Measurements from ENCODE around the gene LASP1NB.
"Not testable (repeated sequence)": the region's sequence is repeated elsewhere in the genome, so short reads cannot be mapped to it uniquely, and the experiment has no call there.

The LASP1NB gene

DNA sequence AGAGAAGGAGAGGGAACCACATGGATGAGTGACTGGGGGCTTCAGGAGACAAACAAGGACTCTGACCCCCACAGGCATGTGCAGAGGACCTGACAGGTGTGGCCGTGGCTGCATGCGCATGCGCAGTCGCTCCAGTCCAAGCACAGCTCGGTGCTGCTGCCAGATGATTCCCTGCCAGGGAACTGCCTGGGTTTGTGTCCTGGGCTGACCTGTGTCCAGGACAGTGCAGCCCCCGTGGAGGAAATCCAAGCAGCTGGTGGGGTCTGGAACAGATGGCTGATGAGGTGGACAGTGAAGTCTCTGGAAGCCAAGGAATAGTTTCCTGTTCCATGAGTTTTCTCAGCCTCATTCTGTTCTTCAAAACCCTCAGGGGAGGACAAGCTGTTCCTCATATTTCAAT is 28.2 kb upstream of the LASP1NB start:
- no peak for DNase-seq

DNA sequence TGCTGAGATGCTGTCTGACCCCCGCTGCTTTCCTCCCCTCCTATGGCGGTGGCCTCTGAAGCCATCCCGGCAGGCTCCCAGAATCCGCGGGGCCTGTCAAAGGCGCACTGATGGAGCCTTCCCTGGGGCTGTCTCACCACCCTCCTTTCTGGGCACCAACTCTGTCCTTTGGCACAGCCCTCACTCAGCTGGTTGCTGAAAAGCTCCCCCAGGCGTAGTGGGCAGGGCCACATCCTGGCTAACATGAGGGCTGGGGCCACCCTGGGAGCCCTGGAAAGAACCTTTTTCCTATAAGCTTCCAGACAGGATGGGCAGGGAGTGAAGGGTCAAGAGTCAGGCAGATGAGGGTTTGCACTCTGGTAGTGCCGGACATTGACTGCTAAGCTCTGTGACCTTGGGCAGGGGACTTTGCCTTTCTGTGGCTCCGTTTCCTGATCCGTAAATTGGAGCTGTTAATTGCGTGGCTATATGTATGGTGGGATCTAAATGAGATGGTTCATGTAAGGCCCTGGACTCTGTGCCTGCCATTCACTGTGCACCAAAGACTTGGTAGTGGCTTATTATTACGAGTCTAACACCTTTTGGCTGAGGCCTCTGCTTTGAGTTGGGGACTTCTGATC is 27.6 kb upstream of the LASP1NB start:
- DNase-seq: no peak

DNA sequence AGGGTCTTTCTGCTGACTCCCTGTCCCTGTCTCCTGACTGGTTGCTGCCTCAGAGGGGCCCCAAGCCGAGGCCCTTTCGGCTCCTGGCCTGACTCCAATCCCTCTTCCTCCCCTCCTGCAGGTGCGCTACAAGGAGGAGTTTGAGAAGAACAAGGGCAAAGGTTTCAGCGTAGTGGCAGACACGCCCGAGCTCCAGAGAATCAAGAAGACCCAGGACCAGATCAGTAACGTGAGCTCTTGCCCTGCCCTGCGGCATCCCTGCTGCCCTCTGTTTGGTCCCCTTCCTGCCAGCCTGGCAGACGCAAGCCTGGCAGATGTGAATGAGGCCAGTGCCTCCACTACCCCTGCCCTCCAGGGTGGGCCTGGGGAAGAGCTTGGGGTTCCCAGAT is 27.1 kb upstream of the LASP1NB start:
- DNase-seq: no peak

DNA sequence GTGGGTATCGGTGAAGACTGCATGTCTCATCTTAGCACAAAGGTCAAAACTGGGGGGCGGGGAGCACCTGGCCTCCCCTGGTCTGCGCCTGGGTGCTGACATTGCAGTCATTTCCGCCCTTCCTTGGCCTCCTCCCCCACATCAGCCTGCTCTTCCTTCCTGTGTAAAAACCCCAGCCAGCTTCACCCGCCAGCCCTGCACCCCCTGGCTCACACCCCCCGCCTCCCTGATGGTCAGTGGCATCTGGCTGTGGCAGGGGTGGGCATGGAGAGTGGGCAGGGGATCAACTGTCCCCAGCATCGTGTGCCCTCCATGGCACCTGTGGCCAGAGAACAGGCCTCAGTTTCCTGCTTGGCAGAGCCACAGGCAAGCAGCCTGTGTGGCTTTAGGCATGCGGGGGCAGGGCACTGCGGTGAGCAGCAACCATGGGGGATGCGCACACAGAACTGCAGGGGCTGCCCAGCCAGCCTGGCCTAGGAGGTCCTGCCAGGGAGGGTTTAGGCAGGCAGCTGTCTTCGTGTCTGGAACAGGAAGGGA is 26.5 kb upstream of the LASP1NB start:
- DNase-seq: no peak

DNA sequence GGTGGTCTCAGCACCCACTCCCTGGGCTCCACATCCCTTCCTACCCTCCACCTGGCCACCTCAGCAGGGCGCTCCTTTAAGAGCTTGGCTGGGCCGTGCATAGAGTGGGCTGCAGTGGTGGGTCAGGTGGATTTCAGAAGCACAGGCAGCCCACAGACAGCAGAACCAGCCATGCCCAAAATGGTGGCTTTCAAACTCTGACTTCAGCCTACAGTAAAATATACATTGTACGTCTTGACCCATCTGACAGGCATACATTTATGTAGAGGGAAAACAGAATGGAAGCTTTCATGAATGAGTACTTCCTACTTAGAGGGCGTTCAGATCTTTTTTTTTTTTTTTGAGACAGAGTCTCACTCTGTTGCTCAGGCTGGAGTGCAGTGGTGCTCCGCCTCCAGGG is 26.0 kb upstream of the LASP1NB start:
- DNase-seq: no peak

DNA sequence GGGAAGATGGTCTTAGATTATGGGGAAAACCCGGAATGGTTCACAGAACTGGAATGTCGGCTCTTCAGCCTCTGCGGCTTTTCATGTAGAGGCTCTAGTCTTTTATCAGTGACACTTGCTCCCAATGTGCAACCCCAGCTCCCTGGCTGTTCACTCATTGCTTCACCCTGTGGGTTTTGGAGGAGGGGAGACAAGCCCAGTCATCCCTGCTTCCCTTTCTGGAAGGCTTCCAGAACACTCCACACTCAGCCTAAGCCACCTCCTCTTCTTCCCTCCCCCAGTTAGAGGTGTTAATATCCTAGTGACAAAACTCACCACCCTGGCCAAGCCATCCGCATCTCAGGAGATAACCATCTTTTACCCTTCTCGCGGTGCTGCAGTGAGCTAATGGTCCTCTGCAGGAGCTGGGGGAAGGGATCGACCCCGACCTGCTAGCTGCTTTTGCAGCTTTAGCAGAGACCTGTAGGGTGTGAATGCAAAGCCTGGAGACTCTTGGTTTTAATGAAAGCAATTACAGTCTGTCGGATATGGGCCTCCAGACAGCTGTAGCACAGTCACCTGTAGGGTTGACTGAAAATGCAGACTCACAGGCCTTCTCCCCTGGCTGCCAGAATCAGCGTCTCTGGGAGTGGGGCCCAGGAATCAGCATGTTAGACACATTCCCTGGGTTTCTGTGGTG is 24.3 kb upstream of the LASP1NB start:
- no peak for DNase-seq

DNA sequence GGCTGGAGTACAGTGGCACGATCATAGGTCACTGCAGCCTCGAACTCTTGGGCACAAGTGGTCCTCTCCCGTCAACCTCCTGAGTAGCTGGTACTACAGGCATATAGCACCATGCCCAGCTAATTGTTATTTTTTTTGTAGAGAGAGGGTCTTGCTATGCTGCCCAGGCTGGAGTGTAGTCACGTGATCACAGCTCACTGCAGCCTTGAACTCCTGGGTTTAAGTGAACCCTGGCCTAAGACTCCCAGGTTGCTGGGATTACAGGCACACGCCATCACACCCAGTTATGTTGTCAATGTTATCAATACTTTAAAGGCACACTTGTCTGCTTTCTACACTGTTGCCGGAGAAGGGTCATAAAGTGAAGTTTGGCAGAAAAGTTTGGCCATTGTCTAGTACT is 22.0 kb upstream of the LASP1NB start:
- DNase-seq: no peak

DNA sequence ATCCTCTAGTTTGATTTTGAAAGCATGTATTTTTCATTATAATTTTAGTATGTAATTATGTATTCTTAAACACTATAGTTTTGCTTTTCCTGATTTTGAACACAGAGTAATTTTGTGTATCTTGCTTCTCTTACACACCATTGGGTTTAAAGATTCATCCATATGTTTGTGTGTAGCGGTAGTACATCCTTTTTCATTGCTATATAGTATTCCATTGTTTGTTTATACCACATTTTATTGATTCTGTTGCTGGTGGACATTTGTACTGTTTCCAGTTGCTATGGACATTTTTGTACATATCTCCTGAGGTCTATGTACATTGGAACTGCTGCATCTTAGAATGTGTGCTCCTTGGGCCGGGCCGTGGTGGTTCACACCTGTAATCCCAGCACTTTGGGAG is 20.5 kb upstream of the LASP1NB start:
- DNase-seq: no peak

DNA sequence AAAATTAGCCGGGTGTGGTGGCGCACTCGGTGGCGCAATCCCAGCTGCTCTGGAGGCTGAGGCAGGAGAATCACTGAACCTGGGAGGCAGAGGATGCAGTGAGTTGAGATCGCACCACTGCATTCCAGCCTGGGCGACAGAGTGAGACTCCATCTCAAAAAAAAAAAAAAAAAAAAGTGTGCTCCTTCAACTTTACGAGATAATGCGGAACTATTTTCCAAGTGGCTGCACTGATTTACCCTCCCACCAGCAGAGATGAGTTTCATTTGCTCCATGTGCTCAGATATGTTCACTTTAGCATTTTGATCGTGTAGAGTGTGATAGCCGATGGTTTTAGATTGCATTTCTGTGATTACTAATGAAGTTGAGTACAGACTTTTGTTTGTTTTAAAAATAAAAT is 20.0 kb upstream of the LASP1NB start:
- no peak for DNase-seq

DNA sequence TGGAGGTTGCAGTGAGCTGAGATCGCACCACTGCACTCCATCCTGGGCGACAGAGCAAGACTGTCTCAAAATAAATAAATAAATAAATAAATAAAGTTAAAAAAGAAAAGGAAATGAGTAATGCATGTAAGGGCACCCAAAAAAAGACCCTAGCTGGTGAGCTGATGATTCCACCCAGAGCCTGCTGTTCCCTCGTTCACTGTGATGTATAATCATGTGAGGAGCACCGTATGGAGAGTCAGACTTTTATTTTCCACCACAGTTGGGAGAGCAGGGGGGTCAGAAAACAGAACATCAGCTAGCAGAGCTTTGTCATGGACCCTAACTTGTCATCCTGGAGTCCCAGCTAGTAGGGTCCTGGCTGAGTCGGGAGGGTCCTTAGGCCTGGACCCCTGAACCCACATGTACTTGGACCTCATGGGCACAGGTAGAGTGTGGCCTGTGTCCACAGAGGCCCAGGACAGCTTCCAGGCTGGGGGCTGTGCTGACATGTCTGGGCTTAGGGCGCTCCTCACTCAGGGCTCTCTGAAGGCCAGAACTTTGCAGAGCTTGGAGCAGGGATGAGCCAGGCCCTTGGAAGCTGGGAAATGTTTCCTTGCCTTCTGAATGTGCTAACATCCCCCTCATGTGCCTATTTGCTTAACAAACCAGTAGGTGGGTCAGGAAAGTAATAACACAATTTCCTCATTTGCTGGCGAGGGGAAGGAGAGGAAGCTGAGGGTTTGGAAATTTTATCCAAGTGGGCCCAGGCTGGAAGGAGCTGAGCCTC is 18.8 kb upstream of the LASP1NB start:
- DNase-seq: no peak

DNA sequence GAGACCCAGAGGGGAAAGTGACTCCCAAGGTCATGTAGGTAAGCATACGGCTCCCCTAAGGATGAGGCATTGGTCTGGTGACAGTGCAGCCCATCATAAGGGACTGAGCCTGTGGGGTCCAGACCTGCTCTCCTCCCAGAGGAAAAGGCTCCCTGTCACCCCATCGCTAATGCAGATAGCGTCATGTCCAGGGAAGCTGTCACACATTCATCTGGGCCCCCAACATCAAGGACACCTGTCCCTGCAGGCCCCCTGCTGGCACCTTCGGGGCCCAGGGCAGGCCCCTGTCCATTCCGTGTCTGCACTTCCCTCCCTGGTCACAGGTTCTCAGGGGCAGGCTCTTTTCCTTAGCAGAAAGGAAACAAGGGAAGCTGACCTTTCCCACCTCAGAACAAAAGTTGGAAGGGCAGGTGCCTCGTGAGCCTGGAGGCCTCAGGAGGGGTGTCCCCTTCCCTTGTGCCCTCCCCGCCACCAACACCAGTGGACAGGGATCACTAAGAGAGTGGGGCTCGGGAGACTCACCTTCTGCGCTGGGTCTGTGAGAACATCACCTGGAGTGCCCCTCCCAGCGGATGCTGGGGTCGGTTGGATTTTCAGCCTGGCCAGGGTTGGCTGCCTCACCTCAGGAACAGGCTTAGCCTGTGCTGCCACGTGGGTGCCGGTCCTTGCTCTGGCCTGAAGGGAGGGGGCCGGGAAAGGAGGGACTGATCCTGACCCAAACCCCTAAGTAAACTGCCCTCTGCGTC is 17.3 kb upstream of the LASP1NB start:
- DNase-seq: no peak

DNA sequence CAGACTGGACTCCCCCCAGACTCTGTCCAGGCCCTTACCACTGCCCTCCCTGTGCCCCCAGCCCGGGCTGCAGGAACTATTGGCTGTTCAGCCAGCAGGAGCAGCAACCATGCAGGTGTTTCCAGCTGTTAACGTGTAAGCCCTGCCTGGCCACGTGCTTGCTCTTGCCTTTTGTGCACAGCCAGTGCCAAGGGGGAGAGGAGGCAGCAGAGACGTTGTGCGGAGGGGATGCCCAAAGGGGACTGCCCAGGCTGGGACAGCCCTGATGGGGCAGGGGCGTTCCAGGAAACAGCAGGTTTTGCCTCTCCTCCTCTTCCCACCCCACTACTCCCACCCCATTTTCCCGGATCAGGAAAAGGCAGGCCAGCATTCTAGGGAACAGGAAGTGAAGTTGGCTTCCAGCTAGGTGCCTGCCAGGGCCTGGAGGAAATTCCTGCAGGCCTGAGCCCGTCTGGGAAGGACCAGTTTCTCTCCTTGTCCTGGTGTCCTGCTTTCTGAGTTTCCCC is 16.7 kb upstream of the LASP1NB start:
- DNase-seq: no peak

DNA sequence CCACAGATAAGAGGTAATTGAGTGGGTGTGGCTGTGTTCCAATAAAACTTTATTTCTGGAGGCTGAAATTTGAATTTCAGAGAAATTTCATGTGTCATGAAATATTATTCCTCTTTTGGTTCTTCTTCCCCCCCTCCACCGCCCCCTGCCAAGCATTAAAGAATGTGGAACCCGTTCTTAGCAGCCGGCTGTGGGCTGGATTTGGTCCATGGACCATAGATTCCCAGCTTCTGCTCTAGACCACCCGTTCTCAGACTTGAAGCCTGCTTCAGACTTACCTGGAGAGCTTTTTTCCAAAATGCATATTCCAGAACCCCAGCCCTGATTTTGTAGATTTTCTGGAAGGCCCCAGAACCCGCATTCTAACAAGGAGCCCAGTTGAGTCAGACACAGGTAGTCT is 15.1 kb upstream of the LASP1NB start:
- no peak for DNase-seq

DNA sequence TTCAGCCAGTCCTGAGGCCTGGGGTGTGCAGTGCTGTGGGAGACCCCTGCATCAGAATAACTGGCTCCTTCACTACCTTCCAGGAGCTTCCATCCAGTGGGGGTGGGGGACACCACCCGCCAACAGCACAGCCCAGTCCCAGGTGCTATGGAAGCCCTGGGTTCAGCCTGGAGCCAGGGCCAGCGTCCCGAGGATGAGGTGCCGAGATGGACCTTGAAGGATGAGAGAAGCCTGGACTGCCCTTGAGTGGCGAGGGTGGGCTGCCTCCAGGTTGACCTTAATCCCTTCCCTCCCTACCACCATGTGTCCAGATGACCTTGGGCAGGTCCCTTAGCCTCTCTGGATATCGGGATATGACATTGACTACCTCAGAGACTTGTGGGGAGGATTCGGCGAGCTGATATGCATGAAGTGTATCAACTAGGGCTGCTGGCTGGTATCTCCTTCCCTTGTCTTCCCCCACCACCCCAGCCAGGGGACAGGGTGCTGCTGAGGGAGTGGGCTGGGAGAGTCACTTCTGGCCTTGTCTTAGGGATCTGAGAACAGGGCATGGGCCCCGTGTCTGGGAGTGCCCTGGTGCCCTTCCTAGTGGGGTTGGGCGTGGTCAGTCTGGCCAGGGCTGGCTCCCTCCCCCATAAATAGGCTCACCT is 14.2 kb upstream of the LASP1NB start:
- no peak for DNase-seq

DNA sequence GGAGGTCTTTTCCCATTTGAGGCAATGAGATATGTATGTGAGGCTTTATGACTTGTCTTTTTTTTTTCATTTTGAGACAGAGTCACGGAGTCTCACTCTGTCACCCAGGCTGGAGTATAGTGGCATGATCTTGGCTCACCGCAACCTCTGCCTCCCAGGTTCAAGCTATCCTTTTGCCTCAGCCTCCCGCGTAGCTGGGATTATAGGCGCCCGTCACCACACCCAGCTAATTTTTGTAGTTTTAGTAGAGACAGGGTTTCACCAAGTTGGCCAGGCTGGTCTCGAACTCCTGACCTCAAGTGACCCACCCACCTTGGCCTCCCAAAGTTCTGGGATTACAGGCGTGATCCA is 13.7 kb upstream of the LASP1NB start:
- not testable (repeated sequence) for DNase-seq

DNA sequence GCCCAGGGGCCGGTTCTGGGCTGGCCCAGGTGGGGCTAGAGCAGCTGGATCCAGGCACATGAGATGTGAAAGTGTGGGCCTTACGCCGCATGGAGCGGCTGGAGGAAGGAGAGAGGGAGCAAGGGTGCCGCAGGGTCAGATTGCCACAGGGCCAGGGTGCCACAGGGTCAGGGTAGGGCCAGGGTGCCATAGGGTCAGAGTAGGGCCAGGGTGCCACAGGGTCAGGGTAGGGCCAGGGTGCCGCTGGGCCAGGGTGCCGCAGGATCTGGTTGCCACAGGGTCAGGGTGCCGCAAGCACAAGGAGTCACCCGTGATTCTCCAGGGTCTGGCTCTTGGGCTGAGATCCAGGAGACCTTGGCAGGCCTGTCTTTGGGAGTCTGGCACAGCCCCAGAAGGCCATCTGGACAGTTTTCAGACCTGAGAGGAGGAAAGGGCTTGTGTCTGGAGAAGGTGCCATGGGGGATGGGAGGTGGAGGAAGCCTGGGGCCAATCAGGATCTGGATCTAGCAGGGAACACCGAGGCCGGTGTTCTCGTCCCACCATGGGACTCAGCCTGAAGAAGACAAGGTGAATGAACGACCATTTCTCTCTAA is 13.1 kb upstream of the LASP1NB start:
- DNase-seq: no peak

DNA sequence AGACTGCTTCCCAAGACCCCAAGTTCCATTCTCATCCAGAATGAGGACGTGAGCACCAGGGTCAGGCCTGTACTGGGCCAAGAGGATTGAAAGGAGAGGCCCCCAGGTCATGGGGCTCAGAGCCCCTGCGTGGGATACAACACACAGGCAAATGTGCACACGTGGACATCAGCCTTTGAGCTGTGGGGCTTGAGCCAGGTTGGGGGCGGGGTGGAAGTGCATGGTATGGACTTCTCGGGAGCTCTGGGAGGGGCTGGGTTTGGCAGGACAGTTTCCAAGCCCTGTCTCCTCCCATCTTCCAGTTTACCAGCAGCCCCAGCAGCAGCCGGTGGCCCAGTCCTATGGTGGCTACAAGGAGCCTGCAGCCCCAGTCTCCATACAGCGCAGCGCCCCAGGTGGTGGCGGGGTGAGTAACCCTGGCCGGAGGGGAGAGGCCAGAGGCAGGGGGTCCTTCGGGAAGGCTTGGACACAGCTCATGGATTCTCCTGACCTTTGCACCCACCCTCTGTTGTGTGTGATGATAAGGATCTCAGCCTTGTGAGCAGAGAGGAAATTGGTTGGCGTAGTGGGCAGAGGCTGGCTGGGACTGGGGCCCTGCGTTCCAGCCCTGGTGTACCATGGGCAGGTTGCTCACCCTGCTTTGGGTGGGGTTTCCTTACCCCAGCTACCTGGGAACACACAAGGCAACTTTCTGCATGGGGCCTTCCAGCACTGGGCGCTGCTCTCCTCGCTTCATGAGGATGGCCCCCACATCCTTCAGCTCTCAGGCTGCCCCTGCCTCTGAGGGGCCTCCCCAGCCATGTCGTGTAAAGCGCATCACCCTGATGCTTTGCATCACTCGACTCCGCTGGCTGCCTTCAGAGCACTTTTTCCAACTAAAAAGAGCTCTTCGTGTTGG is 10.4 kb upstream of the LASP1NB start:
- DNase-seq: no peak

DNA sequence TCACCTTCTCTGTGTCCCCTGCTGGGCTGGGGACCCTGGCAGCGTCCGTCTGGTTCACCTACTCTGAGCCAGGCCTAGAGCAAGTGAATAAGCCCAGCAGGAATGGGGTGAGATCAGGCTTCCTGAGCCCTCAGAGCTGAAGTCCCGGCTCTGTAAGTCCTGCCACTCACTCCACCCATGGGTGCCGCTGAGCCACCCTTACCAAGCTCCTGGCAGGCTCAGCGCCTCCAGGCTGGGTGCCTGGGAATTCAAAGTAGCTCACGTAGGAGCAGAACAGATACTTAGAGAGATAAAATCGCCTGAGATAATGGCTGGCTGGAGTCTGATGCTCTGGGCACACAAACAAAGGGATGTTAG is 9.8 kb upstream of the LASP1NB start:
- DNase-seq: no peak

DNA sequence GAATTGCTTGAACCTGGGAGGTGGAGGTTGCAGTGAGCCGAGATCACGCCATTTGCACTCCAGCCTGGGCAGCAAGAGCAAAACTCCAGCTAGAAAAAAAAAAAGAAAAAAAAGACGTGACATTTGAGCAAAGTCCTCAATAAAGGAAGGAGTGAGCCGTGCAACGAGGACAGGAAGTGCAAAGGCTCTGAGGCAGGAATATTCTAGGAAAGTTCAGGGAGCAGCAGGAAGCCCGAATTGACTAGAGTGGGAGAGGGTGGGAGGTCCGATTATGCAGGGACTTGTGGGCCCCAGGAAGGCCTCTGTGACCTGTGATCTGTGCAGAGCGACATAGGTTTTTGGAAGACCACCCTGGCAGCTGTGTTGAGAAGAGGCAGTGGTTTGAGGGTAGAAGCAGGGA is 8.6 kb upstream of the LASP1NB start:
- DNase-seq: no peak

DNA sequence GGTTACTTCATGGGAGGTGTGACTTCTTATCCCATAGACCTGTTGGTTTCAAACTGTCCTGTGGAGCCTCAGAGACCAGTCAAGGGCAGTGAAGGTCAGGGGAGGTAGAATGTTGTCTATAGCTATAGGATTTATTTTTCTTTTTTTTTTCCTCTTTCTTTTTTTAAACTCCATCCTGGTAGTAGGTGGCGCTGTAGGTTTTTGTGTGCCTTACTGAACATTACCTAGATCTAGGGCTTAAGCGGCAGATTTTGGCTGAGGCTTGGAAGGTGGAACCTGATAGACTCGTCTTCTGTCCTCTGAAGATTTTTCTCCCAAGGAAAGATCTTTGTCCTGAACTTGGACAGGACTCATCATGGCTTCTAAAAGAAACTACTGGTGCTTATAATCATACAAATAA is 8.2 kb upstream of the LASP1NB start:
- no peak for DNase-seq
